LNCAP (cell line): ENCODE data around the gene DHX15.

ENCODE experiments used
- TF ChIP-seq, protein P1 (sequence below): fragments of 450-650 bp; IDR thresholded peaks from 2 replicates; pipeline ENCODE4 v1.5.1; 2017; ENCODE audit warnings: mild to moderate bottlenecking

The DHX15 gene

GRCh38 chr4:24559032-24559821 is 25.1 kb downstream of the DHX15 start:
- TF ChIP-seq, protein P1, sequence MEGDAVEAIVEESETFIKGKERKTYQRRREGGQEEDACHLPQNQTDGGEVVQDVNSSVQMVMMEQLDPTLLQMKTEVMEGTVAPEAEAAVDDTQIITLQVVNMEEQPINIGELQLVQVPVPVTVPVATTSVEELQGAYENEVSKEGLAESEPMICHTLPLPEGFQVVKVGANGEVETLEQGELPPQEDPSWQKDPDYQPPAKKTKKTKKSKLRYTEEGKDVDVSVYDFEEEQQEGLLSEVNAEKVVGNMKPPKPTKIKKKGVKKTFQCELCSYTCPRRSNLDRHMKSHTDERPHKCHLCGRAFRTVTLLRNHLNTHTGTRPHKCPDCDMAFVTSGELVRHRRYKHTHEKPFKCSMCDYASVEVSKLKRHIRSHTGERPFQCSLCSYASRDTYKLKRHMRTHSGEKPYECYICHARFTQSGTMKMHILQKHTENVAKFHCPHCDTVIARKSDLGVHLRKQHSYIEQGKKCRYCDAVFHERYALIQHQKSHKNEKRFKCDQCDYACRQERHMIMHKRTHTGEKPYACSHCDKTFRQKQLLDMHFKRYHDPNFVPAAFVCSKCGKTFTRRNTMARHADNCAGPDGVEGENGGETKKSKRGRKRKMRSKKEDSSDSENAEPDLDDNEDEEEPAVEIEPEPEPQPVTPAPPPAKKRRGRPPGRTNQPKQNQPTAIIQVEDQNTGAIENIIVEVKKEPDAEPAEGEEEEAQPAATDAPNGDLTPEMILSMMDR: no peak

DNA sequence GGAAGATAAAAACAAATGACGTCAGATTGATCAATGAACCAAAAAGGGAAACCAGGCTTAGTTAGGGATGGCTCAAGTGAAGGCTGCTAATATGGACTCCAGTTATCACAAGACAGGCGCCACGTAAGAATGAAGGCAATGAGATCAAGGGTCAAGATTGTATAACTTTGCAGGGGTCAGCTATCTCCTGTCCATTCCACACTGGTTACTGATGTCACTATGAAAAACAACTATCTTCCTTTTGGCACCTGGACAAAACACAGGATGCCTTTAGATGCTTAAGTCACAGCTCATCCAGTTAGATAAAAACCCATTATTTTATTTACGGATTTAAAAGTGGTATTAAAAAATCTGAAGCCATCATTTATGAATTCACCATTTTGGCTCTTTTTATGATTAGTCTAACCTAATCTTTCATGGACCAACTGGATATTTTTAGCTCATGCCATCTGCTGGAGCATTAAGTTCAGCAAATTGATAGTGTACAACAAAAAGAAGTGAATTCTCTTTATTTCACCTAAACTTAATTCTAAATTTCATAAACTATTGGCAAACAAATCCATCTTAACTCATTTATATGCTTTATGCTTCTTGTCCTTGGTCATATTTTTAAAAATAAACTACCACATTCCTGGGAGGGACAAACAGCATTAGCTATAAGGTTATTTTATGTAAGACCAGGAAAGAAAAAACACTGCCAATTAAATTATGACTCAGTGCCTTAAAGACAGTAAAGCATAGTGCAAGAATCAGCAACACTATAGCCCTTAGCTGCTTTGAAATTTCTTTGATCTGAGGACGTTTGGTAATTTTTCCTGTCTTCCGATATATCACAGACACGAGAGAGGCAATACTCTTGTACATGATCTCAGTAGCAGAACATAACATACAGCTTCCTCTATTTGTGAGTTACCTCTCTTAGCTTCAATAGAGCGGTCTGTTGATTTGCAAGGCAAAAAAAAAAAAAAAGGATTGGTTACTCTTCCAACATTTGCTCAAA is 27.0 kb downstream of the DHX15 start:
- TF ChIP-seq, protein P1: no peak

- TF ChIP-seq, protein P1: peak; percentile 63
These were observed 32.7 kb downstream of the DHX15 start for GRCh38 chr4:24551492-24552289.

- TF ChIP-seq, protein P1: no peak
These were observed 33.7 kb downstream of the DHX15 start for GRCh38 chr4:24550441-24551175.

GRCh38 chr4:24547979-24548378 is 36.4 kb downstream of the DHX15 start:
- TF ChIP-seq, protein P1: no peak

- TF ChIP-seq, protein P1: no peak
These were observed 40.0 kb downstream of the DHX15 start for GRCh38 chr4:24544208-24544988.
